Brain microvascular endothelial cell (primary cell): ENCODE data around the gene TNNI2.

Experiments used
- DNase-seq: peaks from one replicate; pipeline ENCODE4 v3.0.0-alpha.2; 2020
- H3K27ac ChIP-seq: fragments of 250-450 bp; sonication (Bioruptor Pico); 2 replicates; pipeline ENCODE4 v1.5.1; 2020; ENCODE audit warnings: mild to moderate bottlenecking, moderate library complexity
- H3K27me3 ChIP-seq: fragments of 250-450 bp; sonication (Bioruptor Pico); replicated peaks from 2 replicates; pipeline ENCODE4 v1.5.1; 2020; ENCODE audit warnings: mild to moderate bottlenecking
- H3K36me3 ChIP-seq: fragments of 250-450 bp; sonication (Bioruptor Pico); replicated peaks from 2 replicates; pipeline ENCODE4 v1.5.1; 2020; ENCODE audit warnings: mild to moderate bottlenecking
- H3K4me3 ChIP-seq: 2 replicates; pipeline ENCODE4 v1.5.1; 2011; ENCODE audit warnings: low read depth, mild to moderate bottlenecking, control low read depth, low read length, moderate library complexity
- in situ Hi-C: cut with HindIII; loops from 2 replicates; pipeline ENCODE4 v1.10.0; 2017; ENCODE audit warnings: low sequenced_read_pairs, low pct_ligation_motif_present
- TF ChIP-seq, protein P1 (sequence below): IDR thresholded peaks from 2 replicates; pipeline ENCODE4 v1.5.1; 2011; ENCODE audit warnings: low read depth, mild to moderate bottlenecking, moderate library complexity, low read length, control low read depth, inconsistent platforms; ENCODE audit errors: missing control alignments

TNNI2 gene

DNA sequence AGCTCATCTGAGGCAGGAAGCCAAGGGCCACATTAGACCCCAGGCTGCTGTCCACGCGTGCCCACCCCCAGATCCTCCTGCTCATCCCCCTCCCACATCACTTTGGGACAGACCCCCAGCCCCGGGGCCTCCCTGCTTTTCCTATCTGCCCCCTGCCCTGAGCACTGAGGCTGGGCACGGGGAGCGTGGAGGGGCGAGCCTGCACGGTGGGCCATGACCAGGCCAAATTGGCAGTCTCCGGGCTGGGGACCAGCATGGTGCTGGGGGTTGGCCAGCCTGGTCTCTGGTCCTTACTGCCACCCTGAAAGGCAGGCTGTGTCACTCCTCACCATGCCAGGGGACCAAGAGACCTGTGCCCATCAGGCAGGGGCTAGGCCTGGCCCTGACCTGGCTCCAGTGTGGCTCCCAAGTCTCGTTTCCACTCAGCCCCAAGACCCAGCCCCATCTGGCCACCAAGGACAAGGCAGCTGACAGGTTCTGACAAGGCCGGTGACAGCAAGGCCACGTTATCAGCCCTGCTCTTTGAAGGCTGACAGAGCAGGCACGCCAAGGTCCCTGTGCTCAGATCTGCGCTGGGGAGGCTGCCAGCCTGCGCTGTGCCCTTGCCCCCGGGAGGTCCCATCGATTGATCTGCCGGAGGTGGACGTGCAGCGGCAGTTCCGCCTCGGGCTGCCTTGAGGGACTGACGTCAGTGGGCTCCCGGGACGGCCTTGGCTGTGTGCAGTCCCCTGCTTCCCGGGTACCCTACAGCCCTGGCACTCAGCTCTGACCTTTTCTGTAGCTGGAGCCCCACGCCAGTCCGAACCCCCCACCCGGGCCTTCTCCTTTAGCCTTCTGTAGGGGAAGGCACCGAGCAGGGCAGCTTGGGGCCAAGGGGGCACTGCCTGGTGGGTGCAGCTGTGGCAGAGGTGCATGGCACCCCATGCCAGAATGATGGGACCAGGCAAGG is 3.6 kb downstream of the TNNI2 start:
- H3K27ac ChIP-seq = no peak overlapping the region
- no peak for DNase-seq
- H3K4me3 ChIP-seq = no peak overlapping the region
- H3K27me3 ChIP-seq = no peaks in the 10 kb centered on the region
- TF ChIP-seq, protein P1, sequence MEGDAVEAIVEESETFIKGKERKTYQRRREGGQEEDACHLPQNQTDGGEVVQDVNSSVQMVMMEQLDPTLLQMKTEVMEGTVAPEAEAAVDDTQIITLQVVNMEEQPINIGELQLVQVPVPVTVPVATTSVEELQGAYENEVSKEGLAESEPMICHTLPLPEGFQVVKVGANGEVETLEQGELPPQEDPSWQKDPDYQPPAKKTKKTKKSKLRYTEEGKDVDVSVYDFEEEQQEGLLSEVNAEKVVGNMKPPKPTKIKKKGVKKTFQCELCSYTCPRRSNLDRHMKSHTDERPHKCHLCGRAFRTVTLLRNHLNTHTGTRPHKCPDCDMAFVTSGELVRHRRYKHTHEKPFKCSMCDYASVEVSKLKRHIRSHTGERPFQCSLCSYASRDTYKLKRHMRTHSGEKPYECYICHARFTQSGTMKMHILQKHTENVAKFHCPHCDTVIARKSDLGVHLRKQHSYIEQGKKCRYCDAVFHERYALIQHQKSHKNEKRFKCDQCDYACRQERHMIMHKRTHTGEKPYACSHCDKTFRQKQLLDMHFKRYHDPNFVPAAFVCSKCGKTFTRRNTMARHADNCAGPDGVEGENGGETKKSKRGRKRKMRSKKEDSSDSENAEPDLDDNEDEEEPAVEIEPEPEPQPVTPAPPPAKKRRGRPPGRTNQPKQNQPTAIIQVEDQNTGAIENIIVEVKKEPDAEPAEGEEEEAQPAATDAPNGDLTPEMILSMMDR = no peak
- H3K36me3 ChIP-seq = no peaks in the 10 kb centered on the region
- in situ Hi-C loops = no loop called here

DNA sequence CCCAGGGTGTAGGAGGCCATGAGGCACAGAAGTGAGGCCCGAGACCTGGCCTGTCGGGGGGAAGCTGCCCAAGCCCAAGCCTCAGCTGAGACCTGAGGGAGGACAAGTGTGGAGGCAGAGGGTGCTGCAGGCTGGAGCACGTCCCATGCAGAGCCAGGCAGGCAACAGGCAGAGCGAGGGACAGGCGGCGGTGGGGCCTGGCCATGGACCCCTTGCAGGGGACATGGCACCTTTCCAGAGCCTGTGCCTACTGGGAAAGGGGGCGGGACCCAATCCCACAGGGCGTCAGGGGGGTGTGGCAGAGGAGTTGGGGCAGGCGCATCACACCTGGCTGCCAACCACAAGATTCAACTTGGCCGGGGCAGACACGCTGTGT is 4.3 kb downstream of the TNNI2 start:
- Histone ChIP-seq H3K27me3 (no peaks in the 10 kb centered on the region), H3K4me3 (no peak overlapping the region), H3K36me3 (no peaks in the 10 kb centered on the region), H3K27ac (no peak overlapping the region)
- TF ChIP-seq, protein P1 = no peak
- in situ Hi-C loops = no loop called here
- no peak for DNase-seq

DNA sequence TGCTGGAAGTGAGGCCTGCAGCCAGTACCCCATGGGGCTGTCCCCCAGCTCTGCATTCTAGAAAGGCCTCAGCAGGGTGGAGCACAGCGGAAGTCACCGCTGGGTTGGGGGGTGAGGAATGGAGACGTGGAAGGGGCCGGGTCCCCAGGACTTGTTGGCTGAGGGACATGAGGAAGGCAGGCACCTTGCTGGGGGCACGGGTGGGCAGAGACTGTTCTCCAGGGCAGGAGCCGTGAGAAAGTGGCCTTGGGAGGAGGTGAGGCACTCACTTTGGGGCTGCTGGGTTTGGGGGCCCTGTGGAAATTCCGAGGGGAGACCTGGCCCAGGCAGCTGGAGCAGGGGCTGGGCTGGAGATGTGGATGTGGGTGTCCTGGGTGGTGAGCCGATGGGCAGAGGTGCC is 5.0 kb downstream of the TNNI2 start:
- Histone ChIP-seq H3K36me3 (no peaks in the 10 kb centered on the region), H3K4me3 (no peak overlapping the region), H3K27ac (no peak overlapping the region), H3K27me3 (no peaks in the 10 kb centered on the region)
- DNase-seq = no peak
- in situ Hi-C loops = no loop called here
- TF ChIP-seq, protein P1 = no peak

DNA sequence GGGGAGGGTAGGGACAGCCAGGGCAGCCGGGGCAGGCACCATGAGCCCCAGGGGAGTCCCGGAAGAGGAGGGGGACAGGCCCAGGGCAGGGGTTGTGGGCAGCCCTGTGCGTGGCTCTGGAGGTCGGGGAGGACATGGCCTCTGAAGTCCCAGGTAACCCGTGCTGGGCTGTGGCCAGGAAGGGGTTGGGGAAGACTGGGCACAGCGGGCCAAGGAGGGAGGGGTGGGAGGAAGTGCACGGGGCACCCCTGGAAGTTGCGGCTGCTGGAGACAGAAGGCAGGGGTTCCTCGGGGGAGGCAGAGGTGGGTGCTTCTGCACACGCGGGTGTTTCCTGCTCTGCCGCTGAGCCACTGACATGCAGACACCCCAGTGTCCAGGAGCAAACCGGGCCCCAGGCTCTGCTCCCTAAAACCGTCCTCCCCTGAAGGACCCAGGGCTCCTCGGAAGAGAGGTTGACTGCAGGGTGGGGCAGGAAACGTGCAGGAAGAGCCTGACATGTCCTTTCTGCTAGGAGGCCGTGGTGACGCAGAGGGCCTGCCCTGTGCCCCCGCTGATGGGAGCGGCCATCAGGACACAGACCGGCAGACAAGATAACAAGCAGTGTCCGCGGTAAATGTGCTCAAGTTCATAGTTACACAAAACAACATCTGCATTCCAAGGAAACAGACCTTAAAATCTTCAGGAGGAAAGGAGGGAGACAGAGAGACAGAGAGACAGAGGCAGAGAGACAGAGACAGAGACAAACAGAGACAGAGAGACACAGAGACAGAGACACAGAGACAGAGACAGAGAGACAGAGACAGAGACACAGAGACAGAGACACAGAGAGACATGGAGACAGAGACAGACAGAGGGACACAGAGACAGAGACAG is 5.7 kb downstream of the TNNI2 start:
- in situ Hi-C loops = no loop called here
- Histone ChIP-seq H3K27me3 (no peaks in the 10 kb centered on the region), H3K36me3 (no peaks in the 10 kb centered on the region), H3K27ac (no peak overlapping the region), H3K4me3 (no peak overlapping the region)
- TF ChIP-seq, protein P1 = no peak
- no peak for DNase-seq

DNA sequence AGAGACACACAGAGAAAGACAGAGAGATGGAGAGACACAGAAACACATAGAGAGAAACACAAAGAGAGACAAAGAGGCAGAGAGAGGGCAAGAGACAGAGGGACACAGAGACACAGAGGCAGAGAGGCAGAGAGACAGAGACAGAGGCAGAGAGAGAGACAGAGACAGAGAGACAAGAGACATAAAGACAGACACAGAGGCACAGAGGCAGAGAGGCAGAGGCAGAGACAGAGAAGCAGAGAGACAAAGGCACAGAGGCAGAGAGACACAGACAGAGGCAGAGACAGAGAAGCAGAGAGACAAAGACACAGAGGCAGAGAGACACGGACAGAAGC is 6.3 kb downstream of the TNNI2 start:
- in situ Hi-C loops = no loop called here
- Histone ChIP-seq H3K4me3 (no peak overlapping the region), H3K27me3 (no peaks in the 10 kb centered on the region), H3K36me3 (no peaks in the 10 kb centered on the region), H3K27ac (no peak overlapping the region)
- no peak for DNase-seq
- TF ChIP-seq, protein P1 = no peak
